AG08396 (cell line): Measurements from ENCODE around the gene SNCAIP.

Experiments
- DNase-seq: peaks from one replicate; pipeline ENCODE4 v3.0.0; 2012; ENCODE audit warnings: low spot score, mixed read lengths

SNCAIP gene

DNA sequence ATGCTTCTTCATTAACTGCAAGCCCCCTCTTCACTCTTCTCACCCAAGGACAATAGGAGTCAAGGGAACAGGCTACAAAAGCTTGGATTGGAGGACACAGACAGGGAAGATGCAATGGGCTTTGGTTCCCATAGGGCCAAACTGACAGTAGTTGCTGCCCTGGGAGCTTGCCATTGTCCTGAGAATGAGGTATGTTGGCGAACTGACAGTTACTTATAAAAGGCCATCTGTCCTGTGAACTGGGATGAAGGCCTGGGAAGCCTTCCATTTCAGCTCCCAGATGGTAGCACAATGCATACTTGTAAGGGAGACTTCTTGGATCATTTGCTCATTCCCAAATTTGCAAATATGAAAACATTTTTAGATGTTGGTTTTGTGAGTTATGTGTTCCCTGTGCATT lies 88.9 kb downstream of the SNCAIP start:
- no peak for DNase-seq

- DNase-seq: no peak
Observed at GRCh38 chr5:122401976-122402725, 90.1 kb downstream of the SNCAIP start.

DNA sequence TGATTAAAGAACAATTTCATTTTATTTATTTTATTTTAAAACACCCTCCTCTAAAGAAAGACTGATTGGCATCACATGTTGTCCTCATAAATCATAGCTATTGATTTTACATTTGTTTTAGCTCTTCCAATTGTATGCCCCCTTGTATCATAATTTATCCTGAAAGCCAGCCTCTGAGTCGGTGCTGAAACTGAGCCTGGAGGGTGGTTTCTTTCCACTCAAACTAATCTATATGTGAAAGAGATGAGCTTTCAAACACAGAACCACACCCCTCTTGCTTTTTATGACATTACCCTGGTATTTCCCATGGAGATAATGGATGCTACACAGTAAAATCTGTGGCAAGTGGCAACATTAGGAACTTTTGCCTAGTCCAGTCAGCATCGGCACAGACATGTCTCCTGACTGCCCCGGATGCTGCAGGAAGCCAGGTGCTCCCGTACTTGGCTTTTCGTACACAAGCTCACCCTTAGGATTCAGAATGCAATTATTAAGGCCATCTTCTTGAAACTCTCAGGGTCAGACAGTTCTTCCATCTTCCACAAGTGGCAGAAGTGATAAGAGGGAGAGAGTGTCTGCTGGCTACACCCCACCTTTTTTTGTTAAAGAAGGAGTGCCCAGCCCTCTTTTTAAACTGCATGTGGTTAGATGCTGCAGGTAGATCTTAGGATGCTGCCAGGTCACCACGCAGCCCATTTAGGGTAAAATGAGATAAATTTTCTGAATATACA lies 91.1 kb downstream of the SNCAIP start:
- DNase-seq: no peak

- DNase-seq: no peak
Observed at GRCh38 chr5:122404018-122404417, 92.0 kb downstream of the SNCAIP start.

GRCh38 chr5:122404653-122405362 lies 92.8 kb downstream of the SNCAIP start:
- DNase-seq: no peak

- no peak for DNase-seq
Observed at GRCh38 chr5:122405751-122406150, 93.7 kb downstream of the SNCAIP start.

GRCh38 chr5:122406181-122406580 lies 94.1 kb downstream of the SNCAIP start:
- DNase-seq: no peak

DNA sequence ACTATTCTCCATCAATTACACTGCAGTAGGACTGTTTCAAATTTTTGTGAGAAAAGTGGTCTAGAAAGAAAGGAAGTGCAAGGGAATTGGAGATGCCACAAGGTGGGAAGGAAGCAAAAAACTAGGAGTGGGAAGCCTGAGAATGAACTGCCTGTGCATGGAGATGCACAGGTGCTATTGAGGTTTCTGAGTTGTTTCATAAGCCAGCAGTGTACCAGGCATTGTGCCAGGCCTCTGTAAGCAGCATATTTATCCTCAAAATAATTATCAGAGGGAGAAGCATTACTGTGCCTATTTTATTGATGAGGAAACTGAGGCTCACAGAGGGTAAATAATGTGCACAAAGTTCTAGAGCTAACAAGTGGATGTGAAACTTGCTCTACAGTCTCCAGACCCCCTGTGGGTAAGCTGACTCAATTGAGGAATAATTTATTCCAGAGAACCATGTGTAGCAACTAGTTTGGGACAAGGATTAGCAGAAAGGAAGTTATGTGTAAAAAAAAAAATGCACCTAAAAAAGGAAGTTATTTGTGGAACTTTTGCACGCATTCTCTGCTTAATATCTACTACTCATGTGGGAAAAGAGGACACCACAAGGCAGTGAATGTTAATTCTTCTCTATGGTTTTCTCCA lies 96.7 kb downstream of the SNCAIP start:
- DNase-seq: no peak

DNA sequence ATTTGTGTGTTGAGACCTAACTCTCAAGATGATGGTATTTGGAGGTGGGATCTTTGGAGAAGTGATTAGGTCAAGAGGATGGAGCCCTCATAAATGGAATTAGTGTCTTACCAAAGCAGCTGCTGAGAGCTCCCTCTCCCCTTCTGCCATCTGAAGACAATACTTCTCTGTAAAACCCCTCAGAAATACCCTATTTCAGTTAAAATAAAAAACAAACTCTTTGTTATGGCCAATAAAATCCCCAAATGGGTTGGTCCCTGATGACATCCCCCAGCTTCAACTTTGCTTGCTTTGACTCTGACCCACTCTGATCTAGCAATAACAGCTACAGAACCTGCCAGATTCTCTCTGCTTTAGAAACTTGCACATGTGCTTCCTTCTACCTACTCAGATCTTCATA lies 100.9 kb downstream of the SNCAIP start:
- DNase-seq: no peak

GRCh38 chr5:122413722-122414121 lies 101.7 kb downstream of the SNCAIP start:
- no peak for DNase-seq

DNA sequence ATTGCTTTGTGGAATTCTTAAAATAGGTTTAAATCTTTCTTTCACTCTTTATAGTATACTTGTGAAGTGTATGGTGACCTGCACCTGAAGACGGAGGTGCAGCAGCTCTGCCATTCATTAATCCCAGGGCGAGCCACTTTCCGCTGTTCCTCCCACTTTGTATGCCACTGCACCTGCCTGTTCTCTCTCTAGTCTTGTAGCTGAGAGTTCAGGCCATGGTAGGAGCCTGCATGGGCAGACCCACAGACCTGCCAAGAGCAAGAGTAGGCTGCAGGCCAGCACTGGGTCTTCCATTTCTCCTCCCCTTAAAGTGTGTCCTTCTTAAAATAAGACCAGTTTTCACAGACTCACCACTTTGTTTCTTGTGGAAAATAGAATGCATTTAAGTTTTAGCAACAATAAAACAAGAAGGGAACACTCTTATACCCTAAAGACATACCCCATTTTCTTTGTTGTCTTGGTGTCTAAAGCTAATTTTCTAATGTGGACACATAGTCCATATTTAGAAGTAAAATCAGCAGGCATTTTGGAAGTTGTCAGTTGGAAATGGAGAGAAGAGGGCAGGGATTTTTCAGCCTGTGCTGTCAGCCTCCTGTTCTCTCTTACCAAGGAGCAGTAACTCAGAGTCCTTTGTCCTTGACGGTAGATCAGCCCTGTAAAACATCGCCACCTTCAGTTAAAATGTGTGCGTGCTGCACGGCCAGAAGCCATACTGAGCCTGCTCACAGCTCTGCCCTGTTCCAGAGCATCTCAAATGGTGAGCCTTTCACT lies 103.2 kb downstream of the SNCAIP start:
- DNase-seq: peak; percentile 67

DNA sequence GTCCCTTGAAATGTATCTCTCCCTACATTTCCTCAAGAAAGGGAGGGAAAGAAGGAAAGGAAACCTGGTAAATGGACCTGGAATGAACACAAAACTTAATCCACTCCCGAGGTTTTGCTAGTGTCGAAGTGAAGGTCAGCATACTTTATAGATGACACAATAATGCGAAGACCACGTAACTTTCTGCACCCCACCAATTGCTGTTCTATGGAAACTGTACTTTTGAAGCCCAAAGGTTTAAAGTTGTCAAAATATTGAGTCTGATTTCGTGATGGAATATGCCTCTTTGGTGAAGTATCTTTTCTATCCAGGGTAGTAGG lies 103.7 kb downstream of the SNCAIP start:
- DNase-seq: no peak

DNA sequence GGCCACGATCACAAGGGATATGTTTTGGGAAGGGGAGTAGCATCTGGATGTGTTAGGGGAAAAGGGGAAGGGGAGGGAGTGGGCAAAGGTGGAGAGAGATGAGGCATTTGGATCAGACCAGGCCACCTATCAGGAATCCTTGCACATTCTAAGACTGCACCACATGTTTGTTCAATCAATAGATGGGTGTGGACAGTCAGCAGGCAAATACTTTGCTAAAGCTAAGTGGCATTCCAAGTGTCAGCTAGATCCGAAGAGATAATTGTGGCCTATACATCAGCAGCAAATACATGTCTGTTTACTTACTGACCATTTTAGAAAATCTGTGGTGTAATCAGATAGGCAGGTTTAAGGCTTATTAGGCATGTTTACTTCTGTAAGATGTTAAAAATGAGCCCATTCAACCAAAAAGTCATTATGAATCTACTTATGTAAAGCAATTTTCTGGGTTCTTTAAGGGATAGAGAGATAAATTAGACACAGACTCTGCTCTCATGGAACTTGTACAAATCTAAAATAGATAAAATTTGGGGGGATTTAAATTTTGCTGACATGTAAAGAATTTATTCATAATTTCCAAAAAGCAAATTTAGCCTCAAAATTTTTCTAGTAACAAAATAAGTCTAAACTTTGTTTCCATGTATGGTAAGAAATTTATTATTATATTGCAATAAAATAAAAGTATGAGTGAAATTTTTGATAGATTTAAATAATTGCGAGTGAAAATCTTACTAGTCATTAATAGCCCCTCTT lies 107.3 kb downstream of the SNCAIP start:
- DNase-seq: no peak

DNA sequence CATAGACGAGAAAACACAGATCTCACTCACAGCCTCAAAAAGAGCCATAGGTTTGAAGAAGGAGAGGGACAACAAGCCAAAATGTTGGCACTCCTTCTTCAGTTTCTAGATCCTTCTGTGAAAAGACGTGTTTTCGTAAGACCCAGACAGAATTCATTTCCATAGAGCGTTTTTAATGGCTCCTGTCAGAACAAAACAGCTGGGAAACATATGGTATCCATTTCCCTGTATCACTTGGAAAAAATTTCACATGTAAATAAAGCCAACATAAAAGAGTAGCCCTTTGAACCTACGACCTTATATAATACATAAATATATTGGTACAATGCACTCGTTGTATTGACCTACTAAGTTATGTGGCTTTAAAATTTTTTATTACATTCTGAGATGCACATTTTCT lies 108.1 kb downstream of the SNCAIP start:
- DNase-seq: no peak

DNA sequence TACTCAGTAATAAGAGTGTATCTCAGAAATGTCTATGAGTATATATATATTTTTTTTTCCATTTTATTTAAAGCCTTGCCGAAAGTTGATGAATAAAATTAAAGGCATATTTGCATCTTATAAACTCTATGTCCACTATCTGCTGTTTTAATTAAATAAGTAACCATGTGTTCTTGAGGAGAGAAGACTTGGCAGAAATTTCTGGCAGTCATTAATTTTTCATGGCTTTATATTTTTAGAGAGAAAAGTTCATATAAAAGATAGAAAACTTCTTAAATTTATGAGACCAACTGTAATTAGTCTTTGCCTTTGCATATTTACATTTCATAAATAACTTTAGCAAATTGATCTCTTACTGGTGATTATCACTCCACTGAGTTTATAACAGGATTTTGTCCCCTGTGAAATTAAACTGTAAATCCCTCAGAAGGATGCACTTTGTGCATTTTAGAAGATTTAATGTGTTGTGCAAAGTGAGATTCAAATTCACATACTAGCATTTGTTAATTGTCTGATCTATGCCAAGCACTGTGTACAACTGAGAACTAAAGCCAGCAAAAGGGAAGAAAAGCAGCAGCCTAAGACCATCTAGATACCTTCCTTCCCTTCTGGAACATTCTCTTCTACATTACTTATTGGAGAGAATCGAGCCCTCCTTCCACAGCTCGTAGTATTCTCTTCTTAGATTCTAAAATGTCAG lies 108.7 kb downstream of the SNCAIP start:
- no peak for DNase-seq

DNA sequence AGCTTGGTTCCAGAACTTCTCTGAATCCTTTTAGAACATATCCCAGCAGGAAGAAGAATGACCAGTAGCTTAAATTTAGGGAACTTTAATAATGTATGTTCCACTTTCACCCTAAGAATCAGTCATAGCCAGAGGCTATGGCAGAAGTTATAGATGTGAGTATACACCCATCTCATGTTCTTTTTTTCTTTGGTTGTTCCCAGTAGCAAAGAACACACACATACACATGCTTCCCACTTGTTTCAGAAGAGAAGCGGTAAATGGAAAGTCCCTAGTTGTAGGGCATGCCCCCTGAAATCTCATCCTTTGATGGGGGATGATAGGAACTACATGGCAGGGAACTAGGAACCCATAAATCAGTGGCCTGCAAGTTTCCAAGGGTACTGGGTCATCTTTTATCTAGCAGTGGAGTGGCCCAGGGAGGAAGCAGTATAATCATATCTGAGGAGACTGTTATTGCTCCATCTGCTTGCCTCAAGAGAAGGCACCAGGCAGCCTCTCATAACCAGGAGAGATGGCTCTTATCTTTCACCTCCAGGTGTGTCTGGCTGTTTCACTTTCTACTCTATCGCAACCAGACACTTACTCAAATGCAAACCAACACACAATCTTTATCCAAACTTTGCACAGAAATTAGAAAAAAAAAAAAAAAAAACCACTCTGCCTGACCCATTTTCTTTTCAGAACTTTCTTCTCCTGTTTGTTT lies 109.5 kb downstream of the SNCAIP start:
- no peak for DNase-seq

DNA sequence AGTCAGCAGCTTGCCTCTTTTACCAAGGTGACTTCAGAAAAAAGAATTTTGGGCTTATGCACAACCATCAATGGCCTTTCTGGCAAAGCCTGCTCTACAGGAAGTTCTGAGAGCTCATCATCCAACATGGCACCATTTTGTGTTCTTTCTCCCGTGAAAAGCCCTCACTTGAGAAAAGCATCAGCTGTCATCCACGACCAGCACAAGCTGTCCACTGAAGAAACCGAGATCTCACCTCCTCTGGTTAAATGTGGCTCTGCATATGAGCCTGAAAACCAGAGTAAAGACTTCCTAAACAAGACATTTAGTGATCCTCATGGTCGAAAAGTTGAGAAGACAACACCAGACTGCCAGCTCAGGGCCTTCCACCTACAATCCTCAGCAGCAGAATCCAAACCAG lies 111.2 kb downstream of the SNCAIP start:
- no peak for DNase-seq

DNA sequence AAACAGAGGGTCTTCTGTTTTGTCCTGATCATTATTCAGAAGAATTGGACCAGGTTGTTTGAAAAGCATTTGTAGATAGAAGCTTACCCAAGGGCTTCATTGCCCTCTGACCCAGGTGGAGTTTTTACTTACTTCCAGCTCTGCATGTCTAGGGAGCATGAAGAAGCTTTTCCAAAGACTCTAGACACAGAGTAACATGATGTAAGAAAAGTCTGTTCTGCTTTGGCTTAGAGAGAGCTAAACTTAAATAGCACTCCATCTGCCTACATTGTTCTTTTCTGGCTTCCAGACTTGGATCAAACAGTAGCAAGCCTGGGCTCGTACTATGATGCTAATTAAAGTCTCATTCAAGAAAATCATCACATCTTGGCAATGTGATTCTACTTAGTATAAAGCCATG lies 112.1 kb downstream of the SNCAIP start:
- DNase-seq: no peak

DNA sequence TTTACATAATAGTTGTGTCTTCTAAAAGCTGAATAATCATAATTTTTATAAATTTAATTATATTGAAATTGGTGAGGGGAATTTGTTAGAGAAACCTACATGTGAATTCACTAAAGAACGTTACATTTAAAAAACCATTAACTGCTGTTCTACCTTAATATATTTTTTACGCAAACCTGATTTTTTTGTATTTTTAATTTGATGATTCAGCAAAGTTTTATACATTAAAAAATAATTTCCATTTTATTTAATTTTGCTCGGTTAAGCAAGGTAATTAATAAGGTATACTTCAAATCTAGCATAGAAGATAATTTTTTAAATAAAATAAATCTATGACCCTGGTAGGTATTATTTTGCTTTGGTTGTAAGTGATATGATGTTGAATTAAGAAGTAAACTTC lies 114.3 kb downstream of the SNCAIP start:
- no peak for DNase-seq

DNA sequence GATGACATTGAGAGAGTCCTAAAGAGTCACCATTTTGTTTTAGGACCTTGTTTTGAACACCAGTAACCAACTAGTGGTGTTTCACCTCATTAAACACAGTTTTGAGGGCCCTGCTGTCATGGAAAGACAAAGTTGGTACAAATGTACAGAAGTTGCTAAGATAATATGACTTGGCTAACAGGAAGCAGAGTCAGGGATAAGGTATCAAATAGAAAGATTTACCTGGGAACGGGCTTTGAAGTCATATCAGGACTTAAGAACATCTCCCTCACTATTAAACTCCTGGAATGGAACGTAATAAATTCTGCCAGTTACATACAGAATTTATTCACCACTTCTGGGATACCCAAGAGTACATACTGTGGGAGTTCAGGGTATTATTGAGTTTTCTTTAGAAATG lies 115.6 kb downstream of the SNCAIP start:
- no peak for DNase-seq
